GM21390 (cell line): ENCODE measurements around the gene WDR62.

Experiments used
- ATAC-seq: cut with Tn5 transposase; IDR thresholded peaks from one replicate; pipeline ENCODE4 v1.9.1; 2021; ENCODE audit not compliant: unreplicated experiment

The WDR62 gene

GRCh38 chr19:36139473-36140303, 85.0 kb downstream of the WDR62 start, which contains the start of gene CAPNS1:
Gene CAPNS1, plus strand, starts transcription at chr19:36140066. Its CDS starts 946 bp downstream, at chr19:36141012.
- ATAC-seq = peak; percentile 77

- ATAC-seq = peak; percentile 10
These were observed 85.8 kb downstream of the WDR62 start for GRCh38 chr19:36140304-36141038.

- ATAC-seq = no peak
These were observed 86.6 kb downstream of the WDR62 start for GRCh38 chr19:36141039-36141927.

GRCh38 chr19:36142046-36142445, 87.3 kb downstream of the WDR62 start:
- no peak for ATAC-seq

GRCh38 chr19:36142496-36142895, 87.8 kb downstream of the WDR62 start:
- ATAC-seq = no peak

GRCh38 chr19:36144624-36145023, 89.9 kb downstream of the WDR62 start:
- no peak for ATAC-seq

GRCh38 chr19:36149673-36150406, 95.1 kb downstream of the WDR62 start:
- no peak for ATAC-seq

- ATAC-seq = no peak
These were observed 95.9 kb downstream of the WDR62 start for GRCh38 chr19:36150586-36150985.

GRCh38 chr19:36151144-36152018, 96.7 kb downstream of the WDR62 start:
- ATAC-seq = no peak

- no peak for ATAC-seq
These were observed 97.3 kb downstream of the WDR62 start for GRCh38 chr19:36152019-36152351.

GRCh38 chr19:36152352-36153091, 97.8 kb downstream of the WDR62 start, which contains the start of gene COX7A1:
Gene COX7A1, minus strand, starts transcription at chr19:36152447. Its CDS starts 40 bp downstream, at chr19:36152407.
- no peak for ATAC-seq

- no peak for ATAC-seq
These were observed 98.4 kb downstream of the WDR62 start for GRCh38 chr19:36153126-36153525.
